ENCODE results near the gene NYAP2. TPM values are rescaled to one million over a fixed set of nuclear protein-coding genes. Genes with fewer than 3 reads are reported as not detected.

NYAP2 gene
- total RNA-seq, 4 donors from 2014 or later, result 0.09 to 0.61 (median 0.18) TPM; not detected in 1

DNA sequence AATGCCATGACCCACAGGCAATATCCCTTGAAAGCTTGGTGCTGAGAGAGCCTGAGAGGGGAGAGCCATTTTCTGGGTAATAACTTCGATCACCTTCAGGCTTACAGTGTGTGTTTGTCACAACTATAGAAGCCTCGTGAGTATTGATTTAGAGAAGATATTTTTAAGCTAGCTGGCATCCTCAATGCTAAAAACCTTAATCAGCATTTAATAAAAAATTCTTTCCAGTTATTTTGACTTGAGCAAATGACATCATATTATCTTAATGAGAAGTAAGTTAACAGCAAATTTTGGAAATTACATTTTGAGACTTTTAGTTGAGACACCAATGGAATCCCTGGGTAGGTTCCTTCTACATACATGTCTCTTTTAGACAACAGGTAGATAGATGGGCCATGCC, 283.7 kb downstream of the NYAP2 start:
- intact Hi-C loops (cut with DNase I), result no loop called here
- Histone ChIP-seq H3K27ac (no peak overlapping the region), H3K4me1 (no peaks in the 10 kb centered on the region), H3K9me3 (no peaks in the 10 kb centered on the region), H3K27me3 (no peaks in the 10 kb centered on the region), H3K36me3 (no peaks in the 10 kb centered on the region), H3K4me3 (no peak overlapping the region)
- TF ChIP-seq CTCF (IDR thresholded peaks at IDR 0.05), result no peak
- no peak for TF ChIP-seq POLR2A (IDR thresholded peaks at IDR 0.05)
- DNase-seq, result no peak
- WGBS, 2 donors, result 65 to 82% methylated on average over 2 of the region's 2 CpGs

GRCh38 chr2:225690153-225690552, 290.6 kb downstream of the NYAP2 start:
- H3K36me3 ChIP-seq, result no peaks in the 10 kb centered on the region
- DNase-seq, result no peak
- intact Hi-C loops (cut with DNase I), result no loop called here
- no peaks in the 10 kb centered on the region for H3K27me3 ChIP-seq
- 76 to 81% methylated on average over 1 of the region's 1 CpG for WGBS, 2 donors
- no peak for TF ChIP-seq CTCF (IDR thresholded peaks at IDR 0.05)
- no peak for TF ChIP-seq POLR2A (IDR thresholded peaks at IDR 0.05)
- H3K27ac ChIP-seq, result no peak overlapping the region
- no peaks in the 10 kb centered on the region for H3K9me3 ChIP-seq
- no peaks in the 10 kb centered on the region for H3K4me1 ChIP-seq
- no peak overlapping the region for H3K4me3 ChIP-seq

DNA sequence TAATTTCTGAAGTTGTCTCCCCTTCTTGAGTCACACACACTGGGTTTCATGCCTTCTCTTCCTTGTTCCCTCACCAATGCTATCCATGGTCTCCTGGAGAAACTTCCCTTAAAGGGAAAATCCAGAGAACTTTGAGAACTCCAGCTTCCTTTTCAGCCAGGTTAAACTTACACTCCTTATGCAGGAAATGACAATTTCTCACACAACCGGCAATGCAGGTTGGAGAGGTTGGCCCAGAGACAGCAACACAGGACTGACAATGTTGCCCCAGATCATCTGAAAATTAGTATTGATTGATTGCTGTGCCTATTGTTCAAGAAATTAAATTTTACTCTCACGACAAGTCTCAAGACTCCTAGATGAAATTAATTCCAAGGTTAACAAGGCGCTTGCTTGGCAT, 292.2 kb downstream of the NYAP2 start:
- Histone ChIP-seq H3K4me3 (no peak overlapping the region), H3K27ac (no peak overlapping the region), H3K4me1 (no peaks in the 10 kb centered on the region), H3K9me3 (no peaks in the 10 kb centered on the region), H3K36me3 (no peaks in the 10 kb centered on the region), H3K27me3 (no peaks in the 10 kb centered on the region)
- no peak for DNase-seq
- WGBS, 2 donors, result 67 to 71% methylated on average over 3 of the region's 3 CpGs
- intact Hi-C loops (cut with DNase I), result no loop called here
- TF ChIP-seq CTCF (IDR thresholded peaks at IDR 0.05) (no peak), POLR2A (IDR thresholded peaks at IDR 0.05) (no peak)

- WGBS, 2 donors, result 55 to 77% methylated on average over 3 to 5 of the region's 5 CpGs
- no peak overlapping the region for H3K4me3 ChIP-seq
- TF ChIP-seq CTCF (IDR thresholded peaks at IDR 0.05) (no peak), POLR2A (IDR thresholded peaks at IDR 0.05) (no peak)
- no peak for DNase-seq
- H3K9me3 ChIP-seq, result no peaks in the 10 kb centered on the region
- H3K27ac ChIP-seq, result no peak overlapping the region
- H3K36me3 ChIP-seq, result no peaks in the 10 kb centered on the region
- no peaks in the 10 kb centered on the region for H3K4me1 ChIP-seq
- intact Hi-C loops (cut with DNase I), result no loop called here
- no peaks in the 10 kb centered on the region for H3K27me3 ChIP-seq
These were observed 293.7 kb downstream of the NYAP2 start for GRCh38 chr2:225693259-225693658.

GRCh38 chr2:225694664-225695063, 295.2 kb downstream of the NYAP2 start:
- Histone ChIP-seq H3K27ac (no peak overlapping the region), H3K4me1 (no peaks in the 10 kb centered on the region), H3K27me3 (no peaks in the 10 kb centered on the region), H3K36me3 (no peaks in the 10 kb centered on the region), H3K9me3 (no peaks in the 10 kb centered on the region), H3K4me3 (no peak overlapping the region)
- no peak for DNase-seq
- TF ChIP-seq CTCF (IDR thresholded peaks at IDR 0.05), result no peak
- TF ChIP-seq POLR2A (IDR thresholded peaks at IDR 0.05), result no peak
- intact Hi-C loops (cut with DNase I), result no loop called here
